ENCODE data around the gene TPSG1.
"Not testable (repeated sequence)": the region's sequence is repeated elsewhere in the genome, so short reads cannot be mapped to it uniquely, and the experiment has no call there.

TPSG1 gene

DNA sequence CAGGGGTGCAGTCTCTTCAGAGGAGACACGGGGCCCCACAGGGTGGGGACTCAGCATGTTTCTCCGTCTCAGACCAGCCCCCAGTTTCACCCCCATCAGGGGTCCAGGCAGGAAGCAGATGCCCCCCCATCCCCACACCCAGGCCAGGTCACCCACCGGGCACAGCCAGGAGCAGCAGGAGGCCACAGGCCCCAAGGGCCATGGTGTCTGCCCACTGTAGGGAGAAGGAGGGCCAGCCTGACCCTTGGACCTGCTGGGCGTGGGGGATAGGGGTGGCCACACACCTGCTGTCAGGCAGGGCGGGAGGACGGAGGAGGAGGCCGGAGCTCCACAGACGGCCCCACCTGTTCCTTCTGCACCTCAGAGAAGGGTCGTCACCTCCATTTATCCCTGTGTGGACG is at the start of gene TPSG1:
TSS of gene TPSG1 (minus strand) at position 218 of the 401 bp plus-strand sequence. CDS start at position 202, 16 bp downstream.
- TF ChIP-seq, protein P1, sequence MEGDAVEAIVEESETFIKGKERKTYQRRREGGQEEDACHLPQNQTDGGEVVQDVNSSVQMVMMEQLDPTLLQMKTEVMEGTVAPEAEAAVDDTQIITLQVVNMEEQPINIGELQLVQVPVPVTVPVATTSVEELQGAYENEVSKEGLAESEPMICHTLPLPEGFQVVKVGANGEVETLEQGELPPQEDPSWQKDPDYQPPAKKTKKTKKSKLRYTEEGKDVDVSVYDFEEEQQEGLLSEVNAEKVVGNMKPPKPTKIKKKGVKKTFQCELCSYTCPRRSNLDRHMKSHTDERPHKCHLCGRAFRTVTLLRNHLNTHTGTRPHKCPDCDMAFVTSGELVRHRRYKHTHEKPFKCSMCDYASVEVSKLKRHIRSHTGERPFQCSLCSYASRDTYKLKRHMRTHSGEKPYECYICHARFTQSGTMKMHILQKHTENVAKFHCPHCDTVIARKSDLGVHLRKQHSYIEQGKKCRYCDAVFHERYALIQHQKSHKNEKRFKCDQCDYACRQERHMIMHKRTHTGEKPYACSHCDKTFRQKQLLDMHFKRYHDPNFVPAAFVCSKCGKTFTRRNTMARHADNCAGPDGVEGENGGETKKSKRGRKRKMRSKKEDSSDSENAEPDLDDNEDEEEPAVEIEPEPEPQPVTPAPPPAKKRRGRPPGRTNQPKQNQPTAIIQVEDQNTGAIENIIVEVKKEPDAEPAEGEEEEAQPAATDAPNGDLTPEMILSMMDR (IDR thresholded peaks at IDR 0.05; ENCODE audit: low read depth, low read length, missing control alignments): no peak
- Histone ChIP-seq H3K27ac (no peak within 1 kb of the TSS), H3K4me3 (ENCODE audit: low read depth, low read length) (no peak within 1 kb of the TSS), H3K36me3 (replicated peaks) (no peaks in the 10 kb centered on the region), H3K27me3 (replicated peaks) (no peaks in the 10 kb centered on the region)
- DNase-seq: no peak
- in situ Hi-C loops (cut with HindIII; ENCODE audit: low pct_ligation_motif_present, low sequenced_read_pairs): no loop called here

DNA sequence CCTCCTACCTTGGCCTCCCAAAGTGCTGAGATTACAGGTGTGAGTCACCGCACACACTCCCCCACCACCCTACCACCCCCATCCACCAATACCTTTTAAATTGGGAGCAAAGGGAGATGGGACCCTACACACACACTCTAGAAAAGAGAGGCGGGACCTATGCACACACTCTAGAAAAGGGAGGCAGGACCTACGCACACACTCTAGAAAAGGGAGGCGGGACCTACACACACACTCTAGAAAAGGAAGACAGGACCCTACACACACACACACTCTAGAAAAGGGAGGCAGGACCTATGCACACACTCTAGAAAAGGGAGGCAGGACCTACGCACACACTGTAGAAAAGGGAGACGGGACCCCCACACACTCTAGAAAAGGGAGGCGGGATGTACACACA is 49.7 kb upstream of the TPSG1 start:
- TF ChIP-seq, protein P1 (IDR thresholded peaks at IDR 0.05; ENCODE audit: low read depth, low read length, missing control alignments): no peak
- no peak overlapping the region for H3K4me3 ChIP-seq (ENCODE audit: low read depth, low read length)
- H3K27me3 ChIP-seq (replicated peaks): peaks cover 15% of the 10 kb centered on the region
- no peak overlapping the region for H3K27ac ChIP-seq
- DNase-seq: no peak
- H3K36me3 ChIP-seq (replicated peaks): no peaks in the 10 kb centered on the region
- in situ Hi-C loops (cut with HindIII; ENCODE audit: low pct_ligation_motif_present, low sequenced_read_pairs): no loop called here

- no peak for DNase-seq
- in situ Hi-C loops (cut with HindIII; ENCODE audit: low pct_ligation_motif_present, low sequenced_read_pairs): no loop called here
- Histone ChIP-seq H3K36me3 (replicated peaks) (no peaks in the 10 kb centered on the region), H3K27ac (no peak overlapping the region), H3K27me3 (replicated peaks) (peaks cover 8% of the 10 kb centered on the region), H3K4me3 (ENCODE audit: low read depth, low read length) (no peak overlapping the region)
- TF ChIP-seq, protein P1 (IDR thresholded peaks at IDR 0.05; ENCODE audit: low read depth, low read length, missing control alignments): no peak
Measured at GRCh38 chr16:1273816-1274215, 48.7 kb upstream of the TPSG1 start.

DNA sequence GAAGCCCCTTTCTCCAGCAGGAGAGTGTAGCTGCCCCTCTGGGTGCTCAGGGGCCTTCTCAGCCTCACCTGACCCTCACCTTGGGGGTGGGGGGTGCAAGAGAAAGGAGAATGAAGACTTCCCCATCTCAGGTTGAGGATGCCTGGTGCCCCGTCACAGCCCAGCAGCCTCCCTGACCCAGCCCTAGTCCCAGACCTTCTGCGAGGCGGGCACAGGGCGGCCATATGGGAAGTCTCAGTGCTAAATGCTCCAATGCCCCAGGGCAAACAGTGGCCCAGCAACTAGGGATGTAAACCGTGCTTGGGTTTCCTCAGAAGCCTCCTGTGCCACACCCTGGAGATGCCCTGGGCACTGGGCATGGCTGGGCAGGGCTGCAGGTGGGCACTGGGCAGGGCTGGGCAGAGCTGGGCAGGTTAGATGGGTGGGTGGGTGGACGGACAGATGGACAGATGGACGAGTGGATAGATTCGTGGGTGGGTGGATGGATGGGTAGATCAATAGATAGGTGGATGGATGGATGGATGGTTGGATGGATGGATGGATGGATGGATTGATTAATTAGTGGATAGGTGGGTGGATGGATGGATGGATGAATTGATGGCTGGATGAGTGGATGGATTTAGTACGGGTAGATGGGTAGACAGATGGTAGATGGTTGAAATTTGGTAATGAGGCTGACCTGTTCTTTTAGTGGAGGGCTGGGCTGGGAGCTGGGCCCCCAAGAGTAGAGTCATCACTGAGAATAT is 47.6 kb upstream of the TPSG1 start:
- Histone ChIP-seq H3K27me3 (replicated peaks) (peaks cover 1% of the 10 kb centered on the region), H3K4me3 (ENCODE audit: low read depth, low read length) (no peak overlapping the region), H3K36me3 (replicated peaks) (no peaks in the 10 kb centered on the region), H3K27ac (no peak overlapping the region)
- no peak for DNase-seq
- in situ Hi-C loops (cut with HindIII; ENCODE audit: low pct_ligation_motif_present, low sequenced_read_pairs): no loop called here
- TF ChIP-seq, protein P1 (IDR thresholded peaks at IDR 0.05; ENCODE audit: low read depth, low read length, missing control alignments): no peak

DNA sequence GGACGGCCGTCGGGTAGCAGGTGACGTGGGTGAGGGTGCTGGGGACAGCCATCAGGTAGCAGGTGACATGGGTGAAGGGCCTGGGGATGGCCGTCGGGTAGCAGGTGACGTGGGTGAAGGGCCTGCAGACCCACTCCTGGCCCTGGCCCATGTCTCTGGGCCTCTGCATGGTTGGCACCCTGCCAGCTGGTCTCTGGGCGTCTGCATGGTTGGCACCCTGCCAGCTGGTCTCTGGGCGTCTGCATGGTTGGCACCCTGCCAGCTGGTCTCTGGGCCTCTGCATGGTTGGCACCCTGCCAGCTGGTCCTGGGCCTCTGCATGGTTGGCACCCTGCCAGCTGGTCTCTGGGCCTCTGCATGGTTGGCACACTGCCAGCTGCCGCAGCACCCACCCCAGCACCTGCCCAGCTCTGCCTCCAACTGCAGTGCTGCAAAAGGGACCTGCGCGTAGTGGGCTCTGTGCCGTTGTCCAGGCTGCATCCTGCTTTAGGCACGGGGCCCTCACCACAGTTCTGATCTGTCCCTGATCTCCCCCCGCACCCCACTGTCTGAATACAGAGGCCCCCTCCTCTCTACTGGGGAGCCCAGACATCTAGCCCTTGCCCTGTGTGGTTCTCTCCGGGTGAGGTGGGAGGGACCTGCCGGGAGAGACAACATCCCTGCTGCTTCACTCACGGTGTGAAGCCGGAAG is 46.8 kb upstream of the TPSG1 start:
- H3K27me3 ChIP-seq (replicated peaks); H3K4me3 ChIP-seq (ENCODE audit: low read depth, low read length); in situ Hi-C loops (cut with HindIII; ENCODE audit: low pct_ligation_motif_present, low sequenced_read_pairs); H3K27ac ChIP-seq; H3K36me3 ChIP-seq (replicated peaks); DNase-seq: not testable (repeated sequence)

DNA sequence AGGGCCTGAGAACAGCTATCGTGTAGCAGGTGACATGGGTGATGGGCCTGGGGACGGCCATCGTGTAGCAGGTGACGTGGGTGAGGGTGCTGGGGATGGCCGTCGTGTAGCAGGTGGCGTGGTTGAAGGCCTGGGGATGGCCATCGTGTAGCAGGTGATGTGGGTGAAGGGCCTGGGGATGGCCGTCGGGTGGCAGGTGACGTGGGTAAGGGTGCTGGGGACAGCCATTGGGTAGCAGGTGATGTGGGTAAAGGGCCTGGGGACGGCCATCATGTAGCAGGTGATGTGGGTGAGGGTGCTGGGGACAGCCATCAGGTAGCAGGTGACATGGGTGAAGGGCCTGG is 46.3 kb upstream of the TPSG1 start:
- Histone ChIP-seq H3K27me3 (replicated peaks) (peaks cover 1% of the 10 kb centered on the region), H3K36me3 (replicated peaks) (no peaks in the 10 kb centered on the region), H3K4me3 (ENCODE audit: low read depth, low read length) (no peak overlapping the region), H3K27ac (no peak overlapping the region)
- TF ChIP-seq, protein P1 (IDR thresholded peaks at IDR 0.05; ENCODE audit: low read depth, low read length, missing control alignments): no peak
- in situ Hi-C loops (cut with HindIII; ENCODE audit: low pct_ligation_motif_present, low sequenced_read_pairs): no loop called here
- no peak for DNase-seq

GRCh38 chr16:1269418-1269817 is 44.4 kb upstream of the TPSG1 start:
- in situ Hi-C loops (cut with HindIII; ENCODE audit: low pct_ligation_motif_present, low sequenced_read_pairs): not testable (repeated sequence)

More at GRCh38 chr16:1269418-1269817, 44.4 kb upstream of the TPSG1 start:
- not testable (repeated sequence) for H3K36me3 ChIP-seq (replicated peaks); H3K4me3 ChIP-seq (ENCODE audit: low read depth, low read length); H3K27ac ChIP-seq; DNase-seq; H3K27me3 ChIP-seq (replicated peaks)

Data from brain microvascular endothelial cell (primary cell).